GM23338 (cell line): ENCODE measurements around the gene AHCY.
A peak's percentile ranks its signal among the peaks of the same experiment; 100 is the strongest.

Experiments
- POLR2AphosphoS5 ChIP-seq: IDR thresholded peaks from 2 replicates; pipeline ENCODE4 v1.6.1; 2016; ENCODE audit warnings: antibody characterized with exemption, low read depth
- TF ChIP-seq, protein P1 (sequence below): IDR thresholded peaks from one replicate; pipeline ENCODE4 v1.6.1; 2018; ENCODE audit warnings: antibody characterized with exemption; ENCODE audit not compliant: unreplicated experiment
- TF ChIP-seq, protein P2 (sequence below), 2 experiments: fragments of 200-600 bp in 1 of 2; sonication (generic) in 1 of 2; conservative IDR thresholded peaks; 2 replicates each; pipeline versions ENCODE4 v1.5.1 to v1.6.1; 2016 to 2017; ENCODE audit warnings: antibody characterized with exemption in 2 of 2, low read depth in 2 of 2, mild to moderate bottlenecking in 2 of 2, moderate library complexity in 1 of 2

DNA sequence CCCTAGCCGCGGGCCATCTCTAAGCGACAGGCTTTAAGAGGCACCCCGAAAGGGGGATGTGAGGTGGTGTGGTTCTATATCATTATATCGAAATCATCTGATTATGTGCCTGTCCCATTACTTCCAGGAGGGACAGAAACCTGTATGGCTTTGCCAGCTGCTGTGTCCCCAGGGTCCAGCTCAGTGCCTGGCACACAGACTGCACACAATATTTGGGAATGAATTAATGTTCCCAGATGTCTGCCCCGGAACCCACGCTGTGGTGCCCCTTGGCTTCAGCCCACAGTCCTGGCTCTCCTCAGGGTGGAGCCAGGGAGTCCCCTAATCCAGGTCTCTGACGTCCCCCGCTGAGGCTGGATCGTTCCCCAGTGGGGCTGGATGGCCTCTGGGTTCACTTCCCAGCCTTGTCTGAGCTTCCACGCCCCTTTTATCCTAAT, 8.9 kb upstream of the AHCY start:
- TF ChIP-seq, protein P1, sequence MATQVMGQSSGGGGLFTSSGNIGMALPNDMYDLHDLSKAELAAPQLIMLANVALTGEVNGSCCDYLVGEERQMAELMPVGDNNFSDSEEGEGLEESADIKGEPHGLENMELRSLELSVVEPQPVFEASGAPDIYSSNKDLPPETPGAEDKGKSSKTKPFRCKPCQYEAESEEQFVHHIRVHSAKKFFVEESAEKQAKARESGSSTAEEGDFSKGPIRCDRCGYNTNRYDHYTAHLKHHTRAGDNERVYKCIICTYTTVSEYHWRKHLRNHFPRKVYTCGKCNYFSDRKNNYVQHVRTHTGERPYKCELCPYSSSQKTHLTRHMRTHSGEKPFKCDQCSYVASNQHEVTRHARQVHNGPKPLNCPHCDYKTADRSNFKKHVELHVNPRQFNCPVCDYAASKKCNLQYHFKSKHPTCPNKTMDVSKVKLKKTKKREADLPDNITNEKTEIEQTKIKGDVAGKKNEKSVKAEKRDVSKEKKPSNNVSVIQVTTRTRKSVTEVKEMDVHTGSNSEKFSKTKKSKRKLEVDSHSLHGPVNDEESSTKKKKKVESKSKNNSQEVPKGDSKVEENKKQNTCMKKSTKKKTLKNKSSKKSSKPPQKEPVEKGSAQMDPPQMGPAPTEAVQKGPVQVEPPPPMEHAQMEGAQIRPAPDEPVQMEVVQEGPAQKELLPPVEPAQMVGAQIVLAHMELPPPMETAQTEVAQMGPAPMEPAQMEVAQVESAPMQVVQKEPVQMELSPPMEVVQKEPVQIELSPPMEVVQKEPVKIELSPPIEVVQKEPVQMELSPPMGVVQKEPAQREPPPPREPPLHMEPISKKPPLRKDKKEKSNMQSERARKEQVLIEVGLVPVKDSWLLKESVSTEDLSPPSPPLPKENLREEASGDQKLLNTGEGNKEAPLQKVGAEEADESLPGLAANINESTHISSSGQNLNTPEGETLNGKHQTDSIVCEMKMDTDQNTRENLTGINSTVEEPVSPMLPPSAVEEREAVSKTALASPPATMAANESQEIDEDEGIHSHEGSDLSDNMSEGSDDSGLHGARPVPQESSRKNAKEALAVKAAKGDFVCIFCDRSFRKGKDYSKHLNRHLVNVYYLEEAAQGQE = no peak
- TF ChIP-seq POLR2AphosphoS5 = no peak
- TF ChIP-seq, protein P2, sequence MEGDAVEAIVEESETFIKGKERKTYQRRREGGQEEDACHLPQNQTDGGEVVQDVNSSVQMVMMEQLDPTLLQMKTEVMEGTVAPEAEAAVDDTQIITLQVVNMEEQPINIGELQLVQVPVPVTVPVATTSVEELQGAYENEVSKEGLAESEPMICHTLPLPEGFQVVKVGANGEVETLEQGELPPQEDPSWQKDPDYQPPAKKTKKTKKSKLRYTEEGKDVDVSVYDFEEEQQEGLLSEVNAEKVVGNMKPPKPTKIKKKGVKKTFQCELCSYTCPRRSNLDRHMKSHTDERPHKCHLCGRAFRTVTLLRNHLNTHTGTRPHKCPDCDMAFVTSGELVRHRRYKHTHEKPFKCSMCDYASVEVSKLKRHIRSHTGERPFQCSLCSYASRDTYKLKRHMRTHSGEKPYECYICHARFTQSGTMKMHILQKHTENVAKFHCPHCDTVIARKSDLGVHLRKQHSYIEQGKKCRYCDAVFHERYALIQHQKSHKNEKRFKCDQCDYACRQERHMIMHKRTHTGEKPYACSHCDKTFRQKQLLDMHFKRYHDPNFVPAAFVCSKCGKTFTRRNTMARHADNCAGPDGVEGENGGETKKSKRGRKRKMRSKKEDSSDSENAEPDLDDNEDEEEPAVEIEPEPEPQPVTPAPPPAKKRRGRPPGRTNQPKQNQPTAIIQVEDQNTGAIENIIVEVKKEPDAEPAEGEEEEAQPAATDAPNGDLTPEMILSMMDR (conservative IDR thresholded peaks at IDR 0.05; ENCODE audit: low read depth in 2 of 2) = peak in 1 of 2 experiments; percentile 16; a peak in 1 of 4 replicates
